Stromal cell of bone marrow (primary cell): ENCODE results near the gene PRF1.
"Not testable (repeated sequence)": the region's sequence is repeated elsewhere in the genome, so short reads cannot be mapped to it uniquely, and the experiment has no call there.

Experiments used
- DNase-seq: peaks from one replicate; pipeline ENCODE4 v3.0.0-alpha.2; 2012; ENCODE audit warnings: low read depth

The PRF1 gene

GRCh38 chr10:70602665-70603448, at the start of gene PRF1:
TSS of gene PRF1 (minus strand) at chr10:70602741. CDS start at chr10:70600902, 1,839 bp downstream.
- DNase-seq: no peak

GRCh38 chr10:70651661-70652060, 49.1 kb upstream of the PRF1 start:
- no peak for DNase-seq

- no peak for DNase-seq
Observed at GRCh38 chr10:70650718-70651117, 48.2 kb upstream of the PRF1 start.

- no peak for DNase-seq
Observed at GRCh38 chr10:70650104-70650503, 47.6 kb upstream of the PRF1 start.

- DNase-seq: peak; percentile 52
Observed at GRCh38 chr10:70649526-70649925, 47.0 kb upstream of the PRF1 start.

- DNase-seq: no peak
Observed at GRCh38 chr10:70648427-70648826, 45.9 kb upstream of the PRF1 start.

GRCh38 chr10:70647086-70647485, 44.5 kb upstream of the PRF1 start:
- no peak for DNase-seq

- DNase-seq: not testable (repeated sequence)
Observed at GRCh38 chr10:70644959-70645358, 42.4 kb upstream of the PRF1 start.

- DNase-seq: not testable (repeated sequence)
Observed at GRCh38 chr10:70643272-70643671, 40.7 kb upstream of the PRF1 start.

GRCh38 chr10:70639640-70640383, 37.3 kb upstream of the PRF1 start:
- not testable (repeated sequence) for DNase-seq

- DNase-seq: not testable (repeated sequence)
Observed at GRCh38 chr10:70634515-70634914, 32.0 kb upstream of the PRF1 start.

GRCh38 chr10:70634011-70634410, 31.5 kb upstream of the PRF1 start:
- no peak for DNase-seq

- DNase-seq: not testable (repeated sequence)
Observed at GRCh38 chr10:70631735-70632134, 29.2 kb upstream of the PRF1 start.

GRCh38 chr10:70629338-70629737, 26.8 kb upstream of the PRF1 start:
- DNase-seq: no peak

GRCh38 chr10:70626056-70626455, 23.5 kb upstream of the PRF1 start:
- DNase-seq: no peak

- DNase-seq: peak; percentile 69
Observed at GRCh38 chr10:70622981-70623844, 20.7 kb upstream of the PRF1 start.

GRCh38 chr10:70622541-70622940, 20.0 kb upstream of the PRF1 start:
- no peak for DNase-seq

GRCh38 chr10:70621503-70622078, 19.1 kb upstream of the PRF1 start:
- no peak for DNase-seq

- no peak for DNase-seq
Observed at GRCh38 chr10:70620020-70620289, 17.4 kb upstream of the PRF1 start.

- no peak for DNase-seq
Observed at GRCh38 chr10:70619271-70620019, 16.9 kb upstream of the PRF1 start.

- no peak for DNase-seq
Observed at GRCh38 chr10:70618663-70619062, 16.1 kb upstream of the PRF1 start.
